K562 (cell line): ENCODE data around the gene PLEKHB1. TPM values are rescaled to one million over a fixed set of nuclear protein-coding genes. Genes with fewer than 3 reads are reported as not detected.

ENCODE experiments used
- EWSR1 ChIP-seq: fragments of 450-650 bp; IDR thresholded peaks from 2 replicates; pipeline ENCODE4 v1.6.1; 2018; ENCODE audit warnings: borderline replicate concordance, mild to moderate bottlenecking, low read depth, moderate library complexity; ENCODE audit not compliant: partially characterized antibody
- EZH2 ChIP-seq: IDR thresholded peaks from 2 replicates; pipeline ENCODE4 v1.6.1; 2012; ENCODE audit warnings: low read depth, mild to moderate bottlenecking, inconsistent platforms, low read length, borderline replicate concordance
- HDAC2 ChIP-seq: fragments of 450-650 bp; IDR thresholded peaks from 2 replicates; pipeline ENCODE4 v1.6.1; 2016; ENCODE audit warnings: mild to moderate bottlenecking
- IFI16 ChIP-seq: fragments of 250-450 bp; sonication (Bioruptor Pico); IDR thresholded peaks from 2 replicates; pipeline ENCODE4 v2.1.2; 2022; ENCODE audit warnings: mild to moderate bottlenecking, inconsistent platforms
- ILK ChIP-seq: fragments of 450-650 bp; IDR thresholded peaks from 2 replicates; pipeline ENCODE4 v1.6.1; 2016; ENCODE audit warnings: missing genetic modification characterization, low read depth, mild to moderate bottlenecking, missing compliant biosample characterization, moderate library complexity, borderline replicate concordance
- MEF2D ChIP-seq: conservative IDR thresholded peaks from 2 replicates; pipeline ENCODE4 v1.6.1; 2016; ENCODE audit warnings: low read depth, missing genetic modification characterization, missing compliant biosample characterization
- MTA3 ChIP-seq: fragments of 450-650 bp; formaldehyde crosslinking; IDR thresholded peaks from 2 replicates; pipeline ENCODE4 v1.6.1; 2017; ENCODE audit warnings: mild to moderate bottlenecking, borderline replicate concordance
- PREB ChIP-seq: sonication (generic); formaldehyde crosslinking; IDR thresholded peaks from 2 replicates; pipeline ENCODE4 v1.8.1; 2023; ENCODE audit warnings: mild to moderate bottlenecking, missing genetic modification reagents
- REST ChIP-seq, 2 experiments: fragments of 450-650 bp; formaldehyde crosslinking in 1 of 2; IDR thresholded peaks; 2 replicates each; pipeline versions ENCODE4 v1.4.0 to v1.6.1; 2014 to 2020; ENCODE audit warnings: mild to moderate bottlenecking in 2 of 2, borderline replicate concordance in 1 of 2, low read depth in 1 of 2
- TFAP4 ChIP-seq: sonication (generic); formaldehyde crosslinking; IDR thresholded peaks from 2 replicates; pipeline ENCODE4 v1.8.0; 2022; ENCODE audit warnings: missing genetic modification reagents, mild to moderate bottlenecking, moderate library complexity, borderline replicate concordance
- THRAP3 ChIP-seq: fragments of 450-650 bp; IDR thresholded peaks from 2 replicates; pipeline ENCODE4 v1.6.1; 2016; ENCODE audit warnings: mild to moderate bottlenecking, inconsistent platforms, borderline replicate concordance
- ZNF133 ChIP-seq: fragments of 250-450 bp; sonication (Bioruptor Pico); IDR thresholded peaks from 2 replicates; pipeline ENCODE4 v1.4.0; 2020; ENCODE audit warnings: mild to moderate bottlenecking
- ZNF408 ChIP-seq: fragments of 250-450 bp; sonication (Bioruptor Pico); IDR thresholded peaks from 2 replicates; pipeline ENCODE4 v1.4.0; 2020; ENCODE audit warnings: low read depth, mild to moderate bottlenecking, moderate library complexity
- ZNF57 ChIP-seq: fragments of 450-650 bp; formaldehyde crosslinking; IDR thresholded peaks from 2 replicates; pipeline ENCODE4 v1.4.0; 2020; ENCODE audit warnings: mild to moderate bottlenecking, moderate library complexity
- polyA plus RNA-seq, 8 experiments: library from polyadenylated mRNA; depleted of rRNA in 4 of 8; stranded (reverse) in 5 of 8; unstranded in 3 of 8; fragments of >200 nt; fragmentation: Nextera tagmentation in 2 of 8; fragmentation: Illumina TruSeq in 1 of 8; extraction: Ambion mirVana in 2 of 8; extraction: Trizol in 1 of 8; gene quantifications; 2 replicates each; pipeline versions ENCODE4 v1.2.1 to v1.2.3, GENCODE V29; 2011 to 2014; ENCODE audit warnings: inconsistent platforms in 1 of 8, missing spikeins in 1 of 8
- total RNA-seq, 7 experiments: library from RNA; depleted of rRNA in 6 of 7; stranded (reverse); fragments of >200 nt in 6 of 7; fragmentation: Illumina TruSeq in 2 of 7; extraction: Trizol in 2 of 7; gene quantifications; 2 replicates each; pipeline versions ENCODE4 v1.2.1 to v1.2.3, GENCODE V29; 2011 to 2021; ENCODE audit warnings: low replicate concordance in 1 of 7
- TF ChIP-seq, protein P1 (sequence below): fragments of 250-450 bp; sonication (Bioruptor Pico); IDR thresholded peaks from 2 replicates; pipeline ENCODE4 v1.5.1; 2021; ENCODE audit warnings: mild to moderate bottlenecking

The PLEKHB1 gene
- total and polyA plus RNA-seq, 9 of the 15 experiments (the other 6 are each of a cell fraction or from before 2014, with no cell fraction given) = 0.07 to 0.62 (median 0.17) TPM; not detected in 2

DNA sequence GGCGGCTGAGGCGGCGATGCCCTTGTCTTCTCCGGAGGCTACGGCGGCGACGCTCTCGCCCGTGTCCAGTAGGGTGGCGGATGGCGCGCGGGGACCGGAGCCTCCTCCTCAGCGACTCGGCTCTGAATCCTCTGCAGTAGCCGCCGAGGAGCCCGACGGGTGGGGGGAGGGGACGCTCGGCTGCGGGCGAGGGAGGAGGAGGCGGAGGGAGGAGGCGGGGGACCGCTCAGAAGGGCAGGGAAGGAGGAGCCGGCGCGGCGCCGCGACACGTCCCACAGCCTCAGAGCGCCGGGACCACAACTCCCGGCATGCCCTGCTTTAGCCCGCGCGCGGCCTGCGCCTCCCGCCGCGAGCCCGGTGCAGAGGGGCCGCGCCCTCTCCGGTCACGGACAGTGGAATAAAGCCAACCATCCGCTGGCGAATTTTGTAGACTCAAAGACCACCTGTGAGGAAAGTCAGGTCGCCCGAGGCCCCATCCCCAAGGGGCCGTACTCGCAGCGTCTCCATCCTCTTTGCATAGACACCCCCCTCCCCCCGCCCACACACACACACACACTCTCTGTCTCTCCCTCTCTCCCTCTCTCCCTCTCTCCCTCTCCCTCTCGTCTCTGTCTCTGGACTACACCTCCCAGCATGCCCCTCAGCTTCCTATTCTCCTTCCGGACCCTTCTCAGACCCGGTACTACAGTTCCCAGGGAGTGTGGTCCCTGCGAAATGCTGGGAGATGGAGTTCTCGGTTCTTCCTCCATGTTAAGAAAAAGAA is 48.2 kb upstream of the PLEKHB1 start, which contains the start of gene FAM168A (continued):
- TF ChIP-seq MTA3 (no peak), TFAP4 (CRISPR knock-in tag) (peak; percentile 71; the same call in 1 of the 2 replicates), ZNF408 (CRISPR knock-in tag) (no peak), PREB (CRISPR knock-in tag) (no peak), MEF2D (tag) (no peak; the same call in 1 of the 2 replicates), ILK (no peak), REST (IDR thresholded peaks at IDR 0.05; ENCODE audit: borderline replicate concordance) (no peak), REST (CRISPR knock-in tag; IDR thresholded peaks at IDR 0.05; ENCODE audit: low read depth) (no peak), ZNF133 (CRISPR knock-in tag) (no peak), IFI16 (CRISPR knock-in tag) (no peak), EZH2 (no peak), HDAC2 (peak; percentile 50; the same call in 1 of the 2 replicates), THRAP3 (no peak), EWSR1 (no peak), ZNF57 (CRISPR knock-in tag) (no peak)
- TF ChIP-seq, protein P1, sequence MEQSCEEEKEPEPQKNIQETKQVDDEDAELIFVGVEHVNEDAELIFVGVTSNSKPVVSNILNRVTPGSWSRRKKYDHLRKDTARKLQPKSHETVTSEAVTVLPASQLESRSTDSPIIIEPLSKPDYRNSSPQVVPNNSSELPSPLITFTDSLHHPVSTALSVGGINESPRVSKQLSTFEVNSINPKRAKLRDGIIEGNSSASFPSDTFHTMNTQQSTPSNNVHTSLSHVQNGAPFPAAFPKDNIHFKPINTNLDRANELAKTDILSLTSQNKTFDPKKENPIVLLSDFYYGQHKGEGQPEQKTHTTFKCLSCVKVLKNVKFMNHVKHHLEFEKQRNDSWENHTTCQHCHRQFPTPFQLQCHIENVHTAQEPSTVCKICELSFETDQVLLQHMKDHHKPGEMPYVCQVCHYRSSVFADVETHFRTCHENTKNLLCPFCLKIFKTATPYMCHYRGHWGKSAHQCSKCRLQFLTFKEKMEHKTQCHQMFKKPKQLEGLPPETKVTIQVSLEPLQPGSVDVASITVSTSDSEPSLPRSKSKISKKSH (CRISPR knock-in tag) = no peak
